ENCODE results near the gene STK39. TPM values are rescaled to one million over a fixed set of nuclear protein-coding genes. Genes with fewer than 3 reads are reported as not detected.

Gene STK39
- polyA plus RNA-seq, 1 experiment: 25.2 TPM

GRCh38 chr2:168034616-168035015 is 212.8 kb downstream of the STK39 start:
- Histone ChIP-seq H3K27ac (ENCODE audit: low read depth, low read length) (no peak overlapping the region), H3K27me3 (ENCODE audit: control insufficient read depth, insufficient read depth, low read length) (no peaks in the 10 kb centered on the region), H3K9me3 (ENCODE audit: control insufficient read depth, insufficient read depth, low read length) (peaks cover 6% of the 10 kb centered on the region; the same call in 1 of the 2 replicates), H3K4me3 (ENCODE audit: low read depth, low read length) (no peak overlapping the region)
- no peak for TF ChIP-seq CTCF (IDR thresholded peaks at IDR 0.05; ENCODE audit: low read depth, low read length)
- no peak for DNase-seq (ENCODE audit: low read depth, low spot score)
- POLR2A ChIA-PET: no interaction called here
- CTCF ChIA-PET: interaction anchor here (1.1 kb wide), 1 partner anchor 85 kb away, joined by 6 read pairs; no protein-coding TSS in a partner anchor

GRCh38 chr2:168033966-168034365 is 213.4 kb downstream of the STK39 start:
- ChIA-PET CTCF (no interaction called here), POLR2A (no interaction called here)
- TF ChIP-seq CTCF (IDR thresholded peaks at IDR 0.05; ENCODE audit: low read depth, low read length): no peak
- no peak for DNase-seq (ENCODE audit: low read depth, low spot score)
- no peak overlapping the region for H3K27ac ChIP-seq (ENCODE audit: low read depth, low read length)
- peaks cover 7% of the 10 kb centered on the region; the same call in 1 of the 2 replicates for H3K9me3 ChIP-seq (ENCODE audit: control insufficient read depth, insufficient read depth, low read length)
- no peak overlapping the region for H3K4me3 ChIP-seq (ENCODE audit: low read depth, low read length)
- H3K27me3 ChIP-seq (ENCODE audit: control insufficient read depth, insufficient read depth, low read length): no peaks in the 10 kb centered on the region

- ChIA-PET POLR2A (no interaction called here), CTCF (no interaction called here)
- no peak overlapping the region for H3K27ac ChIP-seq (ENCODE audit: low read depth, low read length)
- no peak overlapping the region for H3K4me3 ChIP-seq (ENCODE audit: low read depth, low read length)
- peaks cover 7% of the 10 kb centered on the region; the same call in 1 of the 2 replicates for H3K9me3 ChIP-seq (ENCODE audit: control insufficient read depth, insufficient read depth, low read length)
- DNase-seq (ENCODE audit: low read depth, low spot score): no peak
- no peak for TF ChIP-seq CTCF (IDR thresholded peaks at IDR 0.05; ENCODE audit: low read depth, low read length)
- H3K27me3 ChIP-seq (ENCODE audit: control insufficient read depth, insufficient read depth, low read length): no peaks in the 10 kb centered on the region
These were observed 215.3 kb downstream of the STK39 start for GRCh38 chr2:168032091-168032490.

- no peaks in the 10 kb centered on the region for H3K27me3 ChIP-seq (ENCODE audit: control insufficient read depth, insufficient read depth, low read length)
- DNase-seq (ENCODE audit: low read depth, low spot score): peak; percentile 69
- peak overlapping the region; percentile 95 for H3K27ac ChIP-seq (ENCODE audit: low read depth, low read length)
- peaks cover 7% of the 10 kb centered on the region; the same call in 1 of the 2 replicates for H3K9me3 ChIP-seq (ENCODE audit: control insufficient read depth, insufficient read depth, low read length)
- POLR2A ChIA-PET: no interaction called here
- no peak for TF ChIP-seq CTCF (IDR thresholded peaks at IDR 0.05; ENCODE audit: low read depth, low read length)
- no peak overlapping the region for H3K4me3 ChIP-seq (ENCODE audit: low read depth, low read length)
- CTCF ChIA-PET: no interaction called here
These were observed 216.4 kb downstream of the STK39 start for GRCh38 chr2:168030862-168031624.

- Histone ChIP-seq H3K4me3 (ENCODE audit: low read depth, low read length) (no peak overlapping the region), H3K27ac (ENCODE audit: low read depth, low read length) (no peak overlapping the region), H3K9me3 (ENCODE audit: control insufficient read depth, insufficient read depth, low read length) (peaks cover 7% of the 10 kb centered on the region; the same call in 1 of the 2 replicates), H3K27me3 (ENCODE audit: control insufficient read depth, insufficient read depth, low read length) (no peaks in the 10 kb centered on the region)
- TF ChIP-seq CTCF (IDR thresholded peaks at IDR 0.05; ENCODE audit: low read depth, low read length): no peak
- POLR2A ChIA-PET: interaction anchor here (0.6 kb wide), 1 partner anchor 10 kb away, joined by 4 read pairs; no protein-coding TSS in a partner anchor
- no peak for DNase-seq (ENCODE audit: low read depth, low spot score)
- CTCF ChIA-PET: no interaction called here
These were observed 218.3 kb downstream of the STK39 start for GRCh38 chr2:168029071-168029470.

Data from AG04450 (cell line).